ENCODE measurements around the gene KIF6.

- TF ChIP-seq CTCF (IDR thresholded peaks at IDR 0.05; ENCODE audit: borderline replicate concordance, extremely low read depth, low read length, poor library complexity, severe bottlenecking) = no peak
- TF ChIP-seq EZH2 (IDR thresholded peaks at IDR 0.05; ENCODE audit: borderline replicate concordance, low read depth, low read length, severe bottlenecking) = no peak
These were observed 48.6 kb upstream of the KIF6 start for GRCh38 chr6:39773782-39774181.
